ENCODE results near the gene CHRNA10. TPM values are rescaled to one million over a fixed set of nuclear protein-coding genes. Genes with fewer than 3 reads are reported as not detected.

Gene CHRNA10
- 1 to 10 TPM in 1 of 2 donors, under 1 TPM in 1; 0.57 to 3.8 TPM for total RNA-seq

- no peak for ATAC-seq
- H3K36me3 Mint-ChIP-seq = peaks cover 7 to 14% of the 10 kb centered on the region in 2 donors
- no peaks in the 10 kb centered on the region for H3K9me3 Mint-ChIP-seq
- no peak for DNase-seq (ENCODE audit: low spot score in 2 of 2)
- peak within 1 kb of the TSS; percentile 7 to 70 for H3K27ac Mint-ChIP-seq
Measured at GRCh38 chr11:3671334-3672254, at the start of gene CHRNA10. TSS of gene CHRNA10 (minus strand) at chr11:3671384. CDS start at chr11:3671312, 72 bp downstream.

DNA sequence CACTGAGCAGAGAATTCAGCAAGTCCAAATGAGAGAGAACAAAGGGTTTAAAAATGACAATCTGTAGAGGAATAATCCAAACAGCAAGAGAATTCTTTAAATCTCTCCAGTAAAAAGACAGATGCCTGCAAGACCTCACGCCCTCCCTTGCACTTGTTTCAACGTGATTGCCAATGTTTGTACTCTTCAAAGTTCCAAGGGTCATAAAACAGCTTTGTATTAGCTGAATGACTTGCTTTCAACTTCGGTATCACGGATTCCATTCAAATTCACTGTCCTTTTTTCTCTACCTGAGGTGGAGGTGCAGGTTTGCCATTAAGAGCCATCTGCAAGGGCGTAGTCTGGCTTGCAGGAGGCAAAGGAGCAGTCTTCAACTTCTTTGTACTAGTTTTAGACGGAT lies 41.1 kb upstream of the CHRNA10 start:
- ATAC-seq = no peak
- H3K27ac Mint-ChIP-seq = peak overlapping the region in 1 of 2 donors; percentile 70
- H3K36me3 Mint-ChIP-seq = peaks cover 10 to 30% of the 10 kb centered on the region in 2 donors
- DNase-seq (ENCODE audit: low spot score in 2 of 2) = no peak
- H3K9me3 Mint-ChIP-seq = no peaks in the 10 kb centered on the region

DNA sequence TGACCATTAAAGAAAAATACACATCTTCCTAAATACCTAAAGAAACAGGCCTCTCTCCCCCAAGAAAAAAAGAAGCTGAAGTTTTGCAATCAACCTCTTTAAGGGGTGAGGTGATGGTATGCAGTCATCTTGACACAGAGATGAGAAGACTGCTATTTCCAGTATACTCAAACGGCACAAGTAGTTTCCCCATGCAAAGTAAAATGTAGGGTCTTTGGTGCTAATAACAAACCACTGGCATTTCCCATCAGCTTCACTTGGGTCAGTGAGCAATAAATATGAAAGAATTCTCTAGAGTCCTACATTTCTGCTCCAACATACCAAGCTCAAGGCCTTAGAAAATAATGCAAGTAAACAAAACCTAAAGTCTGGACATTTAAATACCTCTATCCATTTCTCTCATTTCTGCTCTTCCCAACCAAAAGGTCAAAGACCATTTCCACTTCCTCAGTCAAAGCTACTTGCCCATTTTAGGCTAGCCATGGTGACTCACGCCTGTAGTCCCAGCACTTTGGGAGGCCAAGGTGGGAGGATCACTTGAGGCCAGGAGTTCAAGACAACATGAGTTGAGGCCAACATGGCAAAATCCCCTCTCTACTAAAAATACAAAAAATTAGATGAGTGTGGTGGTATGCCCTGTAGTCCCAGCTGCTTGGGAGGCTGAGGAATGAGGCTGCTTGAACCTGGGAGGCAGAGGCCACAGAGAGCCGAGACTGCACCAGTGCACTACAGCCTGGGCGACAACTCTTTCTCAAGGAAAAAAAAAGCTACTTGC lies 39.5 kb upstream of the CHRNA10 start:
- Mint-ChIP-seq H3K27ac (peak overlapping the region in 1 of 2 donors; percentile 57), H3K36me3 (peaks cover 10 to 26% of the 10 kb centered on the region in 2 donors), H3K9me3 (no peaks in the 10 kb centered on the region)
- no peak for DNase-seq (ENCODE audit: low spot score in 2 of 2)
- peak in 1 of 2 donors; percentile 55 for ATAC-seq

- Mint-ChIP-seq H3K36me3 (peaks cover 10 to 26% of the 10 kb centered on the region in 2 donors), H3K27ac (no peak overlapping the region), H3K9me3 (no peaks in the 10 kb centered on the region)
- no peak for ATAC-seq
- no peak for DNase-seq (ENCODE audit: low spot score in 2 of 2)
Measured at GRCh38 chr11:3709977-3710376, 38.8 kb upstream of the CHRNA10 start.

DNA sequence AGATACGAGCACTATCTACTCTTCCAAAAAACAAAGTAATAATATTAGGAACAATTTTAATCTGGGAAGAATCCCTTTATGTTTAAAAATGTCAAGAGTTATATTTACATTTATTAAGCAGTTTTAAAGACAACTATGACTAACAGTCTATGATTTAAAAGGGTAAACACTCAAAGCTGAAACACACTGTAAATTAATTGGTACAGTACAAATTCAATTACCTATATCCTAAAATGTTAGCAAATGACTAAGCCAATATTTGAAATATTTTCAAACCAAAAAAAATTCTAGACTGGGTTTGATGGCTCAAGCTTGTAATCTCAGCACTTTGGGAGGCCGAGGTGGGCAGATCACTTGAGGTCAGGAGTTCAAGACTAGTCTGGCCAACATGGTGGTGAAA lies 36.0 kb upstream of the CHRNA10 start:
- H3K9me3 Mint-ChIP-seq = no peaks in the 10 kb centered on the region
- no peak for ATAC-seq
- DNase-seq (ENCODE audit: low spot score in 2 of 2) = no peak
- peaks cover 10 to 16% of the 10 kb centered on the region in 2 donors for H3K36me3 Mint-ChIP-seq
- H3K27ac Mint-ChIP-seq = no peak overlapping the region

- ATAC-seq = no peak
- Mint-ChIP-seq H3K36me3 (peaks cover 14 to 16% of the 10 kb centered on the region in 2 donors), H3K9me3 (no peaks in the 10 kb centered on the region), H3K27ac (no peak overlapping the region)
- DNase-seq (ENCODE audit: low spot score in 2 of 2) = no peak
Measured at GRCh38 chr11:3703383-3703782, 32.2 kb upstream of the CHRNA10 start.

- ATAC-seq (no peak), DNase-seq (ENCODE audit: low spot score in 2 of 2) (no peak)
- H3K9me3 Mint-ChIP-seq = no peaks in the 10 kb centered on the region
- no peak overlapping the region for H3K27ac Mint-ChIP-seq
- peaks cover 11 to 14% of the 10 kb centered on the region in 2 donors for H3K36me3 Mint-ChIP-seq
Measured at GRCh38 chr11:3700910-3701309, 29.7 kb upstream of the CHRNA10 start.

DNA sequence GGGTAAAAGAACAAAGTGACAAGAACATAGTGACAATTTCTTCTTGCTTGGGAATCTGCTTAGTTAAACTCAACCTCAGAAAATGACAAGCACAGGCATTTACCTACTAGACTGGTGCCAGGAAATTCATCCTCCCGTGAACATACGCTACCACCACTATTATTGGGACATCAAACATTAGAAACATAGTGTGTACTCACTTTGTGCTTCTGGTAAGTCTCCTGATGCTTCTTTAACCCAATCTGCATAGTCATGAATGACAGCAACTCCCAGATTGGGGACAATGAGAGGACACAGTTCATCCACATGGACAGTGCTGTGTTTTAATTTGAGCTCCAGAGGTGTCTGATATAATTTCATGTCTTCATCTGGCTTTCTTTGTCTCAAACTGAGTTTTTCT lies 29.2 kb upstream of the CHRNA10 start:
- Mint-ChIP-seq H3K9me3 (no peaks in the 10 kb centered on the region), H3K27ac (peak overlapping the region in 1 of 2 donors; percentile 53), H3K36me3 (peaks cover 11 to 14% of the 10 kb centered on the region in 2 donors)
- ATAC-seq = no peak
- no peak for DNase-seq (ENCODE audit: low spot score in 2 of 2)

DNA sequence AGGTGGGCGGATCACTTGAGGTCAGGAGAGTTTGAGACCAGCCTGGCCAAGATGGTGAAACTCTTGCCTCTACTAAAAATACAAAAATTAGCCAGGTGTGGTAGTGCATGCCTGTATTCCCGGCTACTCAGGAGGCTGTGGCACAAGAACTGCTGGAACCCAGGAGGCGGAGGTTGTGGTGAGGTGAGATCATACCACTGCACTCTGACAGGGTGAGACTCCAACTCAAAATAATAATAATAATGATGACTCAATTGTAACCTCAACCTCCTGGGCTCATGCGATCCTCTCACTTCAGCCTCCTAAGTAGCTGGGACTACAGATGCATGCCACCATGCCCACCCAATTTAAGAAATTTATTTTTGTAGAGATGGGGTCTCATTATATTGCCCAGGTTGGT lies 15.6 kb upstream of the CHRNA10 start:
- DNase-seq (ENCODE audit: low spot score in 2 of 2) (no peak), ATAC-seq (no peak)
- peak overlapping the region in 1 of 2 donors; percentile 41 for H3K27ac Mint-ChIP-seq
- H3K36me3 Mint-ChIP-seq = peaks cover 10 to 25% of the 10 kb centered on the region in 2 donors
- no peaks in the 10 kb centered on the region for H3K9me3 Mint-ChIP-seq

DNA sequence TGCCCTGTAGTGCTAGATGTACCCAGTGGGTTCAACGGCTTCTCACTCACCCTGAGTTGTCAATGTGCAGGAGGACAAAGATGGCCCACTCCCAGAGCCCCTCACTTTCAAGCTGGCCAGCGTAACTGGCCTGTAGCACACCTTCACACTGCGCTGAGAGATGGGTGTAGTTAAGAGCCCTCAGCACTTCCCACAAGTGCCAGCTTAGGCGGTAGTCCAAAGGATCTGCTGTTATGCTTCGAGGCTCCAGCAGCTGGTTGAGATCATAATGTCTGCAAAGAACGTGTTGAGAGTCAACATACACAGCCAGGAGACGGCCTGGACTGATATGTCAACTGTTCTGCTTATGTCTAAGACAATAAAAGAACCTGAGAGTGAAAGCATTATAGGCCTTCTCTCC lies 14.7 kb upstream of the CHRNA10 start:
- DNase-seq (ENCODE audit: low spot score in 2 of 2) (no peak), ATAC-seq (no peak)
- no peaks in the 10 kb centered on the region for H3K9me3 Mint-ChIP-seq
- peaks cover 11 to 25% of the 10 kb centered on the region in 2 donors for H3K36me3 Mint-ChIP-seq
- H3K27ac Mint-ChIP-seq = peak overlapping the region in 1 of 2 donors; percentile 42

DNA sequence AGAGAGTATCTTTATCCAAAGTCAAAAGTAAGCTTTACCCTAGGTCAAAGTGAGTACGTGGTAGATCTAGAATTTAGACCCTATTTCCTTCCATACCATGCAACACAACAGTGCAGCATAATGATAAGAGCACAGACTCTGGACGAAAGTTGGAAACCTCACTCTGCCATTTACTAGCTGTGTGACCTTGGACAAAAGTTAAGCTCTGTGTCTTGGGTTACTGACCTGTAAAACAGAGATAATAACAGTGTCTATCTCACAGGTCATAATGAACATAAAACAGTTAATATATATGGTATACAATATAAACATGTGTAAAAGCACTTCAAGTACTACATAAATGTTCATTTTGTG lies 13.6 kb upstream of the CHRNA10 start:
- no peak for DNase-seq (ENCODE audit: low spot score in 2 of 2)
- Mint-ChIP-seq H3K36me3 (peaks cover 11 to 25% of the 10 kb centered on the region in 2 donors), H3K9me3 (no peaks in the 10 kb centered on the region), H3K27ac (peak overlapping the region in 1 of 2 donors; percentile 12)
- no peak for ATAC-seq

DNA sequence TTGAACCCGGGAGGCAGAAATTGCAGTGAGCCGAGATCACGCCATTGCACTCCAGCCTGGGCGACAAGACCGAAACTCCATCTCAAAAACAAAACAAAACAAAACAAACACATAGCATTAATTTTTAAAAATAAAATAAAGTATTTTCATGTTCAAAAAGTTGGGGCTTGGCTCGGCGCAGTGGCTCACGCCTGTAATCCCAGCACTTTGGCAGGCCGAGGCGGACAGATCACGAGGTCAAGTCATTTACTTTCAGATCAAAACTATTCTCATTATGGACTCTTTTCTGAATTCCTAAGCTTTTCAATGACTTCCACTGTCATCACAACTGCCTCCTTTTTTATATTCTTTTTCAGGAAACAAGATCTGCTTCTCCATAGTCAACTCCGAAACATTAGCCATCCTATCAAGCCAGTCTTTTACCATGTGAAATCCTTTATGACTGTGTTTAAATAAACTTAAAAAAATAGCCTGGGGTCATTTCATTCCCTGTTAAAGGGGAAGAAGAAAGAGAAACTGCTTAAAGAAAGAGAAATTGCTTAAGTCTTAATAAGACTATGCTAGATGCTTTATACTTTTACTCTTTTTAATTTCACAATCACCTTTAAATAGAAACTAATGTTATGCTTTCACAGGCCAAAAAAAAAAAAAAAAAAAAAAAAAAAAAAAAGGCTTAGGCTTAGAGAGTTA lies 13.1 kb upstream of the CHRNA10 start:
- ATAC-seq (no peak), DNase-seq (ENCODE audit: low spot score in 2 of 2) (no peak)
- H3K9me3 Mint-ChIP-seq = no peaks in the 10 kb centered on the region
- peak overlapping the region in 1 of 2 donors; percentile 12 for H3K27ac Mint-ChIP-seq
- H3K36me3 Mint-ChIP-seq = peaks cover 14 to 30% of the 10 kb centered on the region in 2 donors

DNA sequence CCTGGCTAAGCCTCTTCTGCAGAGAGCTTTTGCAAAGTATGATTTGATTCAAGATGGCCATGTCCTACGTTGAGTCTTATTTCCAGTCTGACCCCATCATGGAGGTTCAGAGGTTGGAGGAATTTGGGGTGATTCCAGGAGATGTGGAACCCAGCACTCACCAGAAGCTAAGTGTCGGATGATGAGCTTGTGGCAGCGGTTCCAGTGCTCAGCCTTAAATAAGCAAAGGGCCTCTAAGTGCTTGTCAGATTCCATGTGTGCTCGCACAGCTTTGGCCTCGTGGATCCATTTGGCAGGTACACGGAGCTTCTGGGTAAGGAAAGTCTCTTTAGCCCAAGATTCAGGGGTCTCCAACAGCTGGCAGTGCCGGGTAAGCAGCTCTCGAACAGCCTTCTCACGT lies 11.9 kb upstream of the CHRNA10 start:
- ATAC-seq (no peak), DNase-seq (ENCODE audit: low spot score in 2 of 2) (no peak)
- Mint-ChIP-seq H3K27ac (peak overlapping the region in 1 of 2 donors; percentile 60), H3K9me3 (no peaks in the 10 kb centered on the region), H3K36me3 (peaks cover 19 to 40% of the 10 kb centered on the region in 2 donors)

DNA sequence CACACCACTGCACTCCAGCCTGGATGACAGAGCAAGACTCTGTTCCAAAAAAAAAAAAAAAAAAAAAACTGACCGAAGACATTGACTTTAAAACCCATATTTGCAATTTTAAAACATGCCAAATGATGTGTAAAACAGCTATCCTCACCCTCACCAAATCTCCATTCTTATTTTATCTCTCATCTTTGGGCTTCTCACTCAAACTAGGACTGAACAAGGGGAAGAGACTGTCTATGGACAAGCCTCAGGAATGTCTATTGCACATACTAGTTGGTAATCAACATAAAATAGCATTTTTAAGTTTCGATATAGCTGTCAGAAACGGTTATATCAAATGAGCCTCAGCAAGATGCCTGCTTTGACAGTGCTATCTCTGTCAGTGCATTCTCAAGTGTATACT lies 7.9 kb upstream of the CHRNA10 start:
- no peak for ATAC-seq
- Mint-ChIP-seq H3K27ac (no peak overlapping the region), H3K36me3 (peaks cover 28 to 41% of the 10 kb centered on the region in 2 donors), H3K9me3 (no peaks in the 10 kb centered on the region)
- DNase-seq (ENCODE audit: low spot score in 2 of 2) = no peak

GRCh38 chr11:3675971-3676370 lies 4.8 kb upstream of the CHRNA10 start:
- no peak for DNase-seq (ENCODE audit: low spot score in 2 of 2)
- peaks cover 23 to 27% of the 10 kb centered on the region in 2 donors for H3K36me3 Mint-ChIP-seq
- H3K9me3 Mint-ChIP-seq = no peaks in the 10 kb centered on the region
- no peak for ATAC-seq
- H3K27ac Mint-ChIP-seq = peak overlapping the region in 1 of 2 donors; percentile 18

DNA sequence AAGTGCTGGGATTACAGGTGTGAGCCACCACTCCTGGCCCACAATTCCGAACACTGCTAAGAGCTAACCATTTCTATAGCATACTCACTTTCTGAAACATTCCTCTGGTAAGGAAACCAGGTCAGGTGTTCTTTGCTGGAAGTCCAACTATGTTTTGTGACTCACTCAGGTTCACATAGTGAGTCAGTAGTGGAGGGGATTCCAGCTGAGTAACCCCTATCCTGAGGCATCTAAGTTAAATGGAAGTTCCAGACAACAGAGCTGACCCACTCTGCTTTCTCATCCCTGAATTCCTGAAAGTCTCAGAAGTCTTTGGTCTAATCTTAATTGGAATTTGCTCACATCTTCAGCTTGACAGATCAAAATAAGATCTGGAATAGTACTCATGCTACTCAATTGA lies 3.0 kb upstream of the CHRNA10 start:
- peaks cover 18 to 21% of the 10 kb centered on the region in 2 donors for H3K36me3 Mint-ChIP-seq
- H3K9me3 Mint-ChIP-seq = no peaks in the 10 kb centered on the region
- ATAC-seq (peak in 1 of 2 donors; percentile 75), DNase-seq (ENCODE audit: low spot score in 2 of 2) (no peak)
- peak overlapping the region in 1 of 2 donors; percentile 7 for H3K27ac Mint-ChIP-seq
